Common myeloid progenitor, CD34-positive (primary cell): ENCODE measurements around the gene NR2F2.

Experiments used
- CTCF ChIA-PET: fragments of 350-600 bp; sonication (Branson Sonifier 250); formaldehyde crosslinking; loops from one replicate; lab custom pipeline; 2021; ENCODE audit warnings: antibody characterized with exemption; lab: Charles Lee
- POLR2A ChIA-PET: fragments of 350-600 bp; sonication (Branson Sonifier 250); formaldehyde crosslinking; loops from one replicate; lab custom pipeline; 2021; ENCODE audit warnings: antibody characterized with exemption; lab: Charles Lee
- DNase-seq, 3 donors: peaks; one replicate each; pipeline versions ENCODE4 v3.0.0 to v3.0.0-alpha.2; 2013
- H3K27ac ChIP-seq, 2 experiments: 1 replicate in 1 of 2; 2 replicates in 1 of 2; pipeline ENCODE4 v1.7.0; 2013; ENCODE audit warnings: inconsistent platforms in 2 of 2, low read length in 2 of 2, mild to moderate bottlenecking in 2 of 2, low read depth in 1 of 2, moderate library complexity in 1 of 2; ENCODE audit not compliant: severe bottlenecking in 2 of 2, insufficient read depth in 1 of 2, poor library complexity in 1 of 2
- H3K27me3 ChIP-seq, 5 experiments: replicated peaks in 2 of 5; 1 replicate in 3 of 5; 2 replicates in 2 of 5; pipeline versions ENCODE4 v1.6.1 to v1.7.0; 2013; ENCODE audit warnings: low read length in 4 of 5, mild to moderate bottlenecking in 2 of 5, moderate library complexity in 2 of 5, inconsistent platforms in 1 of 5; ENCODE audit not compliant: insufficient read depth in 5 of 5, control insufficient read depth in 4 of 5
- H3K36me3 ChIP-seq, 4 experiments: 1 replicate in 2 of 4; 2 replicates in 2 of 4; pipeline versions ENCODE4 v1.6.1 to v1.7.0; 2013; ENCODE audit warnings: low read length in 3 of 4, control low read depth in 1 of 4, mild to moderate bottlenecking in 1 of 4; ENCODE audit not compliant: control insufficient read depth in 4 of 4, insufficient read depth in 4 of 4
- H3K4me1 ChIP-seq, 4 experiments: 1 replicate in 3 of 4; 2 replicates in 1 of 4; pipeline versions ENCODE4 v1.6.1 to v1.7.1; 2013; ENCODE audit warnings: low read length in 3 of 4, mild to moderate bottlenecking in 3 of 4, control low read depth in 1 of 4, inconsistent platforms in 1 of 4, moderate library complexity in 1 of 4; ENCODE audit not compliant: control insufficient read depth in 4 of 4, insufficient read depth in 4 of 4; ENCODE audit errors: control extremely low read depth in 1 of 4
- H3K4me3 ChIP-seq, 7 experiments: 1 replicate in 4 of 7; 2 replicates in 3 of 7; pipeline versions ENCODE4 v1.5.1 to v1.7.0; 2013; ENCODE audit warnings: mild to moderate bottlenecking in 7 of 7, low read length in 6 of 7, moderate library complexity in 6 of 7, inconsistent platforms in 2 of 7, low read depth in 2 of 7, control low read depth in 1 of 7; ENCODE audit not compliant: insufficient read depth in 4 of 7, control insufficient read depth in 1 of 7; ENCODE audit errors: extremely low read depth in 1 of 7
- H3K9me3 ChIP-seq, 5 experiments: 1 replicate in 4 of 5; 2 replicates in 1 of 5; pipeline versions ENCODE4 v1.6.1 to v1.7.1; 2013; ENCODE audit warnings: low read length in 4 of 5, mild to moderate bottlenecking in 2 of 5, inconsistent platforms in 1 of 5, low read depth in 1 of 5, moderate library complexity in 1 of 5; ENCODE audit not compliant: control insufficient read depth in 4 of 5, insufficient read depth in 2 of 5; ENCODE audit errors: control extremely low read depth in 1 of 5
- WGBS: methylation state at CpG from one replicate; pipeline ENCODE4 v1.1.5; 2013; ENCODE audit not compliant: insufficient coverage; 5-methylcytosine and 5-hydroxymethylcytosine counted together

NR2F2 gene

DNA sequence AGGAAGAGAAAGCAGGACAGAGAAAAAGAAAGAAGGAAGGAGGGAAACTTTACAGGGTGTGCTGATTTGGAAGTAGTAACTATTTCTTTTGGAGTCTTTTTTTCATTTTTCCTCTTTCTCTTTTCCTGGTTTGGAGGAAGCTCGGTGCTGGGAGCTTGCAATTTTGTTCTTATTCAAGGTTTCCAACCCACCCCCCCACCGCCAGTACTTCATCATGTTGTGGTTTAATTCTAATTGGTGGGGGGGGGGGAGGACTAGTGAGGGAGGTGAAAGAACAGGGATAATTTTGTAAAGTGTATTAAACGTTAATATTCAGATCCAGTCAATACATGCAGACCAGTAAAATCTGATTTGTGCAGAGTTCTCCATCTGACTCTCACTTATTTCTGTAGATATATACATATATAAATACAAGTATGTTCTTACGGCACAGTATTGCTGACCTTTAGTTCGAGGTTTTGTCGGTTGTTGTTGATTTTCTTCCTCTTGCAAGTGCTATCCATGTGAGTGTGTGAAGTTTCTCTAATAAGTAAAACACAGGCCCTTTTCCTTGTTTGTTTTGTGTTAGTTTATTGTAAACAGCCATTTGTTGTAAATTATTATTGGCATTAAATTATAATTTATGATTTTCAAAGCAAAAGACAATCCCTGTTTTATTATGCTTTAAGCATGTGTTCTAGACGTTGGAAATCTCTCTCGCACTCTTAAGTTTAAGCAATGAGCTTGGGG, 9.3 kb downstream of the NR2F2 start:
- Histone ChIP-seq H3K4me1 (peaks cover 0 to 3% (median 0%) of the 10 kb centered on the region in 4 experiments), H3K4me3 (no peak overlapping the region), H3K27ac (no peak overlapping the region), H3K27me3 (peaks cover 23 to 100% (median 73%) of the 10 kb centered on the region in 5 experiments), H3K9me3 (peaks cover 0 to under 1% (median 0%) of the 10 kb centered on the region in 5 experiments), H3K36me3 (no peaks in the 10 kb centered on the region)
- DNase-seq, result no peak
- whole genome bisulfite sequencing, result no CpG with 5 or more reads among the region's 8 CpGs
- ChIA-PET CTCF (interaction anchor here (0.6 to 1.5 kb wide), 2 partner anchors 11 to 579 kb away, joined by 3 to 4 read pairs; no protein-coding TSS in a partner anchor), POLR2A (no interaction called here)

DNA sequence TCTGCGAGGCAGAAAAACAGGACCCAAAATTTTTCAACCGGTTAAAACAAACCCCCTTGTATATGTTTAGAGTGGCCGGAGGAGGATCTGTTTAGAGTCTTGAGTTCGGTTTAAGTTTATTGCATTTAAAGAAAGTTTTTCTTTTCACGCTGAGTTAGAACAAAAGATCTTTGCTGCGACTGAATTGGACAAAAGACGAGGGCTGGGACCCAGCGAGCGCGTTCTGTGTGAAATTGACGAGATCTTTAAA, 9.8 kb downstream of the NR2F2 start:
- H3K27me3 ChIP-seq, result peaks cover 19 to 100% (median 76%) of the 10 kb centered on the region in 5 experiments
- WGBS, result 9% methylated on average over 7 of the region's 11 CpGs
- H3K36me3 ChIP-seq, result no peaks in the 10 kb centered on the region
- no peaks in the 10 kb centered on the region for H3K9me3 ChIP-seq
- no peak overlapping the region for H3K27ac ChIP-seq
- ChIA-PET POLR2A (no interaction called here), CTCF (interaction anchor here (1.2 to 4.1 kb wide), 2 partner anchors 15 to 1080 kb away, joined by 4 to 23 read pairs; no protein-coding TSS in a partner anchor)
- no peak overlapping the region for H3K4me3 ChIP-seq
- no peak for DNase-seq
- H3K4me1 ChIP-seq, result peaks cover 0 to 3% (median 0%) of the 10 kb centered on the region in 4 experiments

DNA sequence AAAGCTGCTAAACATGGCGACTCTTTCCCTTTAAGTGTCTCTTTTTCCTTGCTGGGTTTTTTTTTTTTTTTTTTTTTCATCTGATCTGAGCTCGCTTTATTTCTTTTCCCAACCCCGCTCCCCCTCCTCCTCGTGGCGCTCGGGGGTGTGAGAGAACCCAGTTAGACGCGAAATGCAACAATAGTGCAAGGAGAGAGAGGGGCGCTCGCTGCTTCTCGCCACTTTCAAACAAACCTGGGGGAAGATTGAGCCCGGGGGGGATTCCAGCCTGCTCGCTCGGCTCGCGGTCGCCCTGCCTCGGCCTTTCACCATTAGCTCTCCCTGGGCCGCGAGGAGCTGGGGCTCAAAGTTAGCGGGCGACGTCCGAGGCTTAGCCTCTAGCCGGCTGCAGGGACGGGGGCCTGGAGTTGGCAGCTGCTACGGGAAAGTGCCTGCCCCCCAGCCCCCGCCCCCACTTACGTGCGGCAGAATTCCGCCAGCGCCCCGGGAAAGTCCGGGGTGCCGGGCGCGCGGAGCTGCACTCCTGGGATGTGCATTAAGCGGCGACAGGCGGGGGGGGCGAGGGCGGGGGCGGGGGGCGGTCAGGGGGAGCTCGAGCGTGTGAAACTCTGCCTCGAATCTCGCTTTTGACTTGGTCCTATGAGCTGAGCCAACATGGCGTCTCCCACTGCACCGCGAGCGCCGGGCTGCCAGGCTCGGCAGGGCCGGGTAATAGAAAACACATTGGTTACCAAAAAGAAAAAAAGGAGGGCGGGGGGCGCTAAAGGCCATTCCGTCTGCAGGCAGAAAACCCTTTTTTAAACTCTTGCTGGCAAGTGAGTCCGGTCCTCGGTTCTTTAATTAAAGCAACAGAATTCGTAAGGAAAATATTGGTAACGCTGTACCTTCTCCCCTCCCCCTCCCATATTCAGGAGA, 10.4 kb downstream of the NR2F2 start:
- ChIA-PET CTCF (interaction anchor here (0.5 to 4.1 kb wide), 3 partner anchors 14 to 1081 kb away, joined by 3 to 23 read pairs (median 4); no protein-coding TSS in a partner anchor), POLR2A (no interaction called here)
- 3% methylated on average over 34 of the region's 63 CpGs for WGBS
- peak in 1 of 3 donors; percentile 36 for DNase-seq
- Histone ChIP-seq H3K27ac (no peak overlapping the region), H3K9me3 (no peaks in the 10 kb centered on the region), H3K36me3 (no peaks in the 10 kb centered on the region), H3K4me1 (peaks cover 0 to 7% (median 2%) of the 10 kb centered on the region in 4 experiments), H3K4me3 (peak overlapping the region in 1 of 7 experiments; percentile 8), H3K27me3 (peaks cover 15 to 100% (median 72%) of the 10 kb centered on the region in 5 experiments)

DNA sequence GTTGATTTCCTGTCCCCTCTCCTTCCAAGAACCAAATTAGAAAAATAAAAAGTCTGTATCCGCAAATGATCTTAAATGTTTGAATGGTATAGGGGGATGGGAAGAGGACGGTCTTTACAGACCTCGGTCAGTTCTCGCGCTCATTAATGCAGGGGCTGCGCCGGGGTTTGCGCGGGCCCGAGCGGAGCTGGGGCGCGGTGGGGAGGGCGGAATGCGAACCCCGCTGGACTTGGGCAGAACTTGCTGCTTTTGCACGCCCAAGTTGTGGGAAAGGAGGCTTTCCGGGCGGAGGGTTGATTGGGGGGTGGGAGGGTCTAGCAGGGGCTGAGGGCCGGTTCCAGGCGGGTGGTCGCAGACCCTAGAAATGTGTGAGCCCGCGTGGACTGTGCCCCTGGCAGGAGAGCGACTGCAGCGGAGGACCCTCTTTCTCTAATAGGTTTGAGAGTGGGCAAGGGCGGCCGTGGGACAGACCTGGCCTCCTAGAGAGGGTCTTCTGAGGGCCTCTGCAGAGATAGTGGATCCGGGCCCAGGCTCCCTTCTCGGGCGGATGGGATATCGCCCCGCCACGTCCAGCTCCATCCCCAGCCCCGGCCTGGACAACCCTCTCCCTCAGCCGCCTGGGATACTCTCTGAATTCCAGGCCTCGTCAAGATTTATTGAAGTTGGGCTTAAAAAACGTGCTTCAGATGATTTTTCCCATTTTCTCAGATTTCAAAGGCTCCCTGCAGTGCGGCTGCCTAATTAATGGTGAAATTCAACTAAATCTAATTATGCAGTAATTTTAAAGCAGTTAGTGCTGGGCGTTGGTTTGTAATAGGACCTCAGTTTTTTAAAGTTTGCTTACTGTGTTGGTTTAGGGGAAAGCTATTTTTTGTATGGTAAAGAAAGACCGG, 11.3 kb downstream of the NR2F2 start:
- POLR2A ChIA-PET, result no interaction called here
- Histone ChIP-seq H3K27ac (no peak overlapping the region), H3K9me3 (no peaks in the 10 kb centered on the region), H3K27me3 (peaks cover 23 to 100% (median 71%) of the 10 kb centered on the region in 5 experiments), H3K4me3 (no peak overlapping the region), H3K4me1 (peaks cover 0 to 8% (median 2%) of the 10 kb centered on the region in 4 experiments), H3K36me3 (no peaks in the 10 kb centered on the region)
- CTCF ChIA-PET, result interaction anchor here (1.2 to 4.1 kb wide), 3 partner anchors 13 to 1082 kb away, joined by 4 to 23 read pairs (median 13); no protein-coding TSS in a partner anchor
- no peak for DNase-seq
- 7% methylated on average over 31 of the region's 41 CpGs for WGBS

DNA sequence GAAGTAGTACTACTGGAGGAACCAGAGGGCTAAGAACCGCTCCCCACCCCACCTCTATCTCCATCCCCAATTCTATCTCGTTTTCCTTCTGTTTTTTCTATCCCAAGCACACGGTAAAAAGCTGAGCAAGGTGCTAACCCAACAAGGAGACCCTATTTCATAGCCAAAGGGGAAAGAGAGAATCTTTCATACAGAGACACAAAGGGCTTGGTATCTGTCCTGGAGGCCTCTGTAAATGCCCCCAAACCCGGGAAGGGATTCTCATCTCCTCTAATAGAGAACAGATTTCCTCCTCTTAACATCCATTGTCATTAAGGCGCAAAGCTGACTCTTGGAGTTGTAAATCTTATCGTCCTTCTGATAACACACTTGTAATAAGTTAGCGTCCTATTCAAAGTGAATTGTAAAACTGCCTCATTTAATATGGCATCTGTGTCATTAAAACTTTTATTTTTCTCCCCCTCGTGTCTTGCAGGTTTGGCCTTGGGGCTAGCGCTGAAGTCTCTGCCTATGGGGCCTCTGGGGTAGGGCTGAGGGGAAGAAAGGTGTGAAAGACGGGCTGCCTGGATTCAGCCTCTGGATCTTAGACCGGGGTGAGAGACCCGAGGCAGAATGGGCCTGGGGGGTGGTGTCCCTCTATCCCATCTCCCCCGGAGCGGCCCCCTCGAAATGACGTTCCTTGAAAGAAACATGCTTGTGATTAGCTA, 12.1 kb downstream of the NR2F2 start:
- Histone ChIP-seq H3K27me3 (peaks cover 23 to 100% (median 69%) of the 10 kb centered on the region in 5 experiments), H3K9me3 (no peaks in the 10 kb centered on the region), H3K27ac (no peak overlapping the region), H3K36me3 (no peaks in the 10 kb centered on the region), H3K4me3 (no peak overlapping the region), H3K4me1 (peaks cover 0 to 8% (median 3%) of the 10 kb centered on the region in 4 experiments)
- ChIA-PET POLR2A (no interaction called here), CTCF (interaction anchor here (2.0 to 4.1 kb wide), 2 partner anchors 15 to 1082 kb away, joined by 13 to 23 read pairs; no protein-coding TSS in a partner anchor)
- WGBS, result 8% methylated on average over 12 of the region's 16 CpGs
- no peak for DNase-seq
